Measurements from ENCODE around the gene TMEM134.
"Not testable (repeated sequence)": the region's sequence is repeated elsewhere in the genome, so short reads cannot be mapped to it uniquely, and the experiment has no call there.

TMEM134 gene

DNA sequence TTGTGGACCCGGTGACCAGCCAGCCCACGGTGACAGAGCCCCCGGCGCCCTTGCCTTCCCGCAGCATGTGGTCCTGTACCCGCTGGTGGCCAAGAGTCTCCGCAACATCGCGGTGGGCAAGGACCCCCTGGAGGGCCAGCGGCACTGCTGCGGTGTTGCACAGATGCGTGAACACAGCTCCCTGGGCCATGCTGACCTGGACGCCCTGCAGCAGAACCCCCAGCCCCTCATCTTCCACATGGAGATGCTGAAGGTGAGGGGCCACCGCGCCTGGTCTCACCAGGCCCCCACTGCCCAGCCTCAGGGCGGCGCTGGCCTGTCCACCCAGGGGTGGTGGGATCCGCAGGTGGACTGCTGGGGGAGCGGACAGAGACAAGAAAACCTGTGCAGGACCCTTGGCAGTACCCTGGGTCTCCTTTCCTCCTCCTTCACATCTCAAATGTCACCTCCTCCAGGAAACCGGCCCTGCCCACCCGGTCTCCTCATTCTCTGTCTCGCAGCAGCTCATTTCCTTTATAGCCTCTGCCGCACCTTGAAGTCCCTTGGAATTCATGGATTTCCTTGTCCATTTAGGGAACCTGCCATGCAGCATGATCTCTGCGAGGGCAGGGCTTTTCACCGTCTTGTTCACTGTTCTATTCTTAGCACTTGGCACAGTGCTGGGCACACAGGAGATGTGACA, 20.3 kb upstream of the TMEM134 start:
- peaks cover 67% of the 10 kb centered on the region for H3K36me3 ChIP-seq

GRCh38 chr11:67486481-67487195, 17.6 kb upstream of the TMEM134 start:
- no peaks in the 10 kb centered on the region for H3K9me3 ChIP-seq
- H3K36me3 ChIP-seq, result peaks cover 40% of the 10 kb centered on the region
- H3K27me3 ChIP-seq, result no peaks in the 10 kb centered on the region
- TF ChIP-seq, protein P1, sequence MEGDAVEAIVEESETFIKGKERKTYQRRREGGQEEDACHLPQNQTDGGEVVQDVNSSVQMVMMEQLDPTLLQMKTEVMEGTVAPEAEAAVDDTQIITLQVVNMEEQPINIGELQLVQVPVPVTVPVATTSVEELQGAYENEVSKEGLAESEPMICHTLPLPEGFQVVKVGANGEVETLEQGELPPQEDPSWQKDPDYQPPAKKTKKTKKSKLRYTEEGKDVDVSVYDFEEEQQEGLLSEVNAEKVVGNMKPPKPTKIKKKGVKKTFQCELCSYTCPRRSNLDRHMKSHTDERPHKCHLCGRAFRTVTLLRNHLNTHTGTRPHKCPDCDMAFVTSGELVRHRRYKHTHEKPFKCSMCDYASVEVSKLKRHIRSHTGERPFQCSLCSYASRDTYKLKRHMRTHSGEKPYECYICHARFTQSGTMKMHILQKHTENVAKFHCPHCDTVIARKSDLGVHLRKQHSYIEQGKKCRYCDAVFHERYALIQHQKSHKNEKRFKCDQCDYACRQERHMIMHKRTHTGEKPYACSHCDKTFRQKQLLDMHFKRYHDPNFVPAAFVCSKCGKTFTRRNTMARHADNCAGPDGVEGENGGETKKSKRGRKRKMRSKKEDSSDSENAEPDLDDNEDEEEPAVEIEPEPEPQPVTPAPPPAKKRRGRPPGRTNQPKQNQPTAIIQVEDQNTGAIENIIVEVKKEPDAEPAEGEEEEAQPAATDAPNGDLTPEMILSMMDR (IDR thresholded peaks at IDR 0.05), result no peak
- peak overlapping the region; percentile 54 for H3K27ac ChIP-seq
- peaks cover 40 to 44% of the 10 kb centered on the region in 2 experiments for H3K4me1 ChIP-seq (ENCODE audit: control insufficient read depth in 1 of 2, insufficient read depth in 1 of 2, low read depth in 1 of 2, low read length in 1 of 2)
- no peak overlapping the region for H3K4me3 ChIP-seq (ENCODE audit: low read depth in 1 of 2, low read length in 1 of 2)

More for the DNA sequence above, 20.3 kb upstream of the TMEM134 start:
- Histone ChIP-seq H3K4me3 (ENCODE audit: low read depth in 1 of 2, low read length in 1 of 2) (no peak overlapping the region), H3K27ac (no peak overlapping the region), H3K4me1 (ENCODE audit: control insufficient read depth in 1 of 2, insufficient read depth in 1 of 2, low read depth in 1 of 2, low read length in 1 of 2) (peaks cover 23% of the 10 kb centered on the region in 2 experiments), H3K9me3 (no peaks in the 10 kb centered on the region), H3K27me3 (no peaks in the 10 kb centered on the region)
- TF ChIP-seq, protein P1 (IDR thresholded peaks at IDR 0.05), result no peak

DNA sequence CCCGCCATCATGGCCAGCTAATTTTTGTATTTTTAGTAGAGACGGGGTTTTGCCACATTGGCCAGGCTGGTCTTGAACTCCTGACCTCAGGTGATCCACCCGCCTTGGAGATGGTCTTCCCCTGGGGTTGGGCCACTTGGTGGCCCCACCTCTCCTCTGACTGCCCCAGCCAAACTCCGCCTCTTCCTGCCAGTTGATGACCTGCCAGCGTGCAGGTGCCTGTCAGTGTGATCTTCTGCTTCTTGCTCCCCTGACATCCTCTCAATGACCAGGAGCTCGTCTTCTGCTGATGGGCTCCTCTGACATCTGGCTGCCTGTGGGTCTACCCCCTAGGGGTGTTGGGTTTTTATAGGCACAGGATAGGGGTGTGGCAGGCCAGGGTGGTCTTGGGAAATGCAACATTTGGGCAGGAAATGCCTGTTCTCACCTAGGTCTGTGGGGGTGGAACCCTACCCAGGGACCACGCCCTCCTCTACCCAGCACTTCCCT, 16.9 kb upstream of the TMEM134 start:
- not testable (repeated sequence) for H3K9me3 ChIP-seq; H3K4me3 ChIP-seq (ENCODE audit: low read depth in 1 of 2, low read length in 1 of 2); H3K27me3 ChIP-seq
- peaks cover 33% of the 10 kb centered on the region for H3K36me3 ChIP-seq
- peaks cover 40 to 44% of the 10 kb centered on the region in 2 experiments for H3K4me1 ChIP-seq (ENCODE audit: control insufficient read depth in 1 of 2, insufficient read depth in 1 of 2, low read depth in 1 of 2, low read length in 1 of 2)
- peak overlapping the region; percentile 54 for H3K27ac ChIP-seq

- Histone ChIP-seq H3K36me3 (peaks cover 23% of the 10 kb centered on the region), H3K27me3 (no peaks in the 10 kb centered on the region), H3K4me1 (ENCODE audit: control insufficient read depth in 1 of 2, insufficient read depth in 1 of 2, low read depth in 1 of 2, low read length in 1 of 2) (peaks cover 40 to 44% of the 10 kb centered on the region in 2 experiments), H3K9me3 (no peaks in the 10 kb centered on the region), H3K4me3 (ENCODE audit: low read depth in 1 of 2, low read length in 1 of 2) (peak overlapping the region; percentile 18), H3K27ac (peak overlapping the region; percentile 96)
- TF ChIP-seq, protein P1 (IDR thresholded peaks at IDR 0.05), result no peak
These were observed 15.8 kb upstream of the TMEM134 start for GRCh38 chr11:67484847-67485311.

DNA sequence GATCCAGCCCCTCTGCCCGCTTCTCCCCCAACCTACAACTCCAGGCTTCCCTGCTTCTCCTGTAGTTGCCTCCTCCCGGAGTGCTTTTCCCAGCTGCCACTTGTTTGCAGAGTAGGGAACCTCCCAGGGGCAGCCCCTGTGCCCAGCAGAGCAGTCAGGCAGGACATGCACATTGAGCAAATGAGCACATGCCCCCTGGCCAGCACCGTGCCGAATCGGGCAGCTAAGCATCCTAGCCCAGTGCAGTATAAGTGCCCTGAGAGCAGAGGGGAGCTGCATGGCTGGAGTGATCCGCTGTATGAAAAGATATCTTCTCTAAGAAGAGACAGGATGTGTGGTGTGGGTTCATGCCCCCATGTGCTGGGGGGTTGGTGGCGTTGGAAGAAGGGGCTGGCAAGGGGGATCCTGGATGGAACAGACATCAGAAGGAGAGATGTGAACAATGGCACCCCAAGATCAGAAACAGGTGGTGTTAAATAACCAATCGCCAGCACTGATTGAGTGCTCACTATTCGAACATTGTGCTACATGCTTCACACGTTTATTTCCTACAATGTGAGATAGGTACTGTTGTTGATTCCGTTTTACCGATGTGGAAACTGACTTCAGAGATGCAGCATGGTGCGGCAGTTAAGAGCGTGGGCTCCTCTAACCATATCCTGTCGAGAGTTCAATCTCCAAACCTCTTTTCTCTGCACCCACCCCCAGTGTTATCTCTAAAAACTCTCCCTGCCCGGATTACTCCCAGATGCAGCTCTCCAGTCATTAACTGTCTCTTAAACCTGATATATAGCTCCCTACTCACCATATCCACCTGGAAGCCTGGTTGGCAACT, 15.0 kb upstream of the TMEM134 start:
- Histone ChIP-seq H3K4me1 (ENCODE audit: control insufficient read depth in 1 of 2, insufficient read depth in 1 of 2, low read depth in 1 of 2, low read length in 1 of 2) (peaks cover 40 to 44% of the 10 kb centered on the region in 2 experiments), H3K9me3 (no peaks in the 10 kb centered on the region), H3K27ac (peak overlapping the region; percentile 96), H3K27me3 (no peaks in the 10 kb centered on the region), H3K36me3 (peaks cover 14% of the 10 kb centered on the region), H3K4me3 (ENCODE audit: low read depth in 1 of 2, low read length in 1 of 2) (peak overlapping the region; percentile 85 to 92)
- TF ChIP-seq, protein P1 (IDR thresholded peaks at IDR 0.05), result no peak

All from neutrophil (primary cell).